Measurements from ENCODE around the gene SOCS3. TPM values are rescaled to one million over a fixed set of nuclear protein-coding genes. Genes with fewer than 3 reads are reported as not detected.
"Not testable (repeated sequence)": the region's sequence is repeated elsewhere in the genome, so short reads cannot be mapped to it uniquely, and the experiment has no call there.

Gene SOCS3
- total RNA-seq, 8 experiments from 2014 or later = 1.7 to 73.8 (median 8.3) TPM

DNA sequence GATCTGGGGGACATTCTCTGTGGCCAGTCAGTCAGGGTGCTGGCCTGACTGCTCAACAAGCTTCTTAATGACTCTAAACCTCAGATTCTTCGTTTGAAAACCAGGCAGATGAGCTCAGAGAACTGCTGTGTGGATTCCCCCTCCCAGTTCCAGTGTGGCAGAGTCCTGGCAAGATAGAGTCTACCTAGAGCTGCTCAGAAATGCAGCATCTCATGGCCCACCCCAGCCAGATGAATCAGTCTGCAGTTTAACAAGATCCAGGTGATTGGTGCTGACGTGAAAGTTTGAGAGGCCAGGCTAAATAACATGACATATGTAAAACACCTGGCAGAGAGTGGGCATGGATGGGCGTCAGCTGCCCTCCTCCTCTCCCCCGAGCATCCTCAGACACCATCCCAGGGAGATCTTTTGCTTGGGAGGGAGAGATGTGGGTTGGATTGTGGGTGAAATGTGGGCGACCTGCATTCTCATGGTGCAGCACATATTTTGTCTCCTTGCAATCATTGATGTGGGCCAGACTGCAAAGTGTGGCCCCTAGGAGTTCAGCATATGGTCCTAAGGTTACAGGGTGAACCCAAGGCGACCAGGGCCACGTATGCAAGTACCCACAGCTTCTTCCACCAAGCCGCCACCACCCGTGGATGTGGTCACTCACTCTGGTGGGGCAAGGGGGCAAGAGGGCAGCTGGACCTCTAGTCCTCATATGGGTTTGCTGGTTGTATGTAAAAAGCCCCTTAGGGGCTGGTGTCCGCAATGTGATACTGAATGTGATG, 19.5 kb downstream of the SOCS3 start:
- H3K27ac ChIP-seq = no peak overlapping the region
- WGBS, 10 experiments = 17 to 88% (median 60%) methylated on average over 1 to 9 of the region's 10 CpGs; no CpG with 5 or more reads in 3 of the 10 experiments
- no peak overlapping the region for H3K4me3 ChIP-seq
- no peak for ATAC-seq (replicated peaks in 6 of 8)
- in situ Hi-C loops (cut with MboI; ENCODE audit: low pct_unique_long_range_greater_than_20kb in 2 of 9, low sequenced_read_pairs in 9 of 9, unreplicated experiment in 9 of 9) = no loop called here
- H3K4me1 ChIP-seq (replicated peaks in 1 of 2) = peaks cover 0 to 26% of the 10 kb centered on the region in 2 donors

DNA sequence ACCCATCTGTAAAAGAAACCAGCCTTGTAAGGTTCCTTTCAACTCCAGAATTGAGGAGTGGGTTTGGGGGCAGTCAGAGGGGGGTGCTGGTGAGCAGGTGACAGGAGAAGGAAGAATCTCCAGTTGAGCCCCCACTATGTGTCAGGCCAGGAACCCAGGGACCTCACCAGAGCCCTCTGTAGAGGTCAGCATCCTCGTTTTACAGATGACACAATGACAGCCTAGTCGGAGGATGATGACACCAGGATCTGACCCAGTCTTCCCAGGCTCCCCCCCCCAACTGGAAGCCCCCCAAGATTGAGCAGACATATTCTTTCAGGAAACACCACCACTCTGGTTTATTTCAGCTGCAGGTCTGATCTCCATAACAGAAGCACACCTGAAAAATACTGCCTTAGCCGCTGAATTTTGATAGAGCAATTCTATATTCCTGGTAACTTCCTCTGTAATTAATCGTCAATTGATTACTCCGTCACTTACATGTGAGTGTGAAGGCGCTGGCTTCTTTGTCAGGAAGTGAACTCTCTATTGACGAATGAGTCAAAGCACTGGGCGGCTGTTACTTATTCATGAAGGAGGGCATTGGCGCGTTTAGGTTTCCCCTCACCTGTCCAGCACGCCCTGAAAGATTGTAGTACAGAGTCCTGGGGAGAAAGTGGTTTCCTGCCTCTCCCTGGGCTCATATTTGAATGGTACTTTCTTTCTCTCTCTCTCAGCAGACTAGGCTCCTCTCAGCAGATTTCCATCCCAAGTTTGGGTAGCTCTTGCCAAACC, 21.2 kb downstream of the SOCS3 start:
- ATAC-seq (replicated peaks in 6 of 8) = no peak
- Histone ChIP-seq H3K4me1 (replicated peaks in 1 of 2) (peaks cover 0 to 26% of the 10 kb centered on the region in 2 donors), H3K27ac (no peak overlapping the region), H3K4me3 (no peak overlapping the region)
- 24 to 86% (median 68%) methylated on average over 1 to 7 of the region's 11 CpGs; no CpG with 5 or more reads in 2 of the 10 experiments for WGBS, 10 experiments
- in situ Hi-C loops (cut with MboI; ENCODE audit: low pct_unique_long_range_greater_than_20kb in 2 of 9, low sequenced_read_pairs in 9 of 9, unreplicated experiment in 9 of 9) = no loop called here

DNA sequence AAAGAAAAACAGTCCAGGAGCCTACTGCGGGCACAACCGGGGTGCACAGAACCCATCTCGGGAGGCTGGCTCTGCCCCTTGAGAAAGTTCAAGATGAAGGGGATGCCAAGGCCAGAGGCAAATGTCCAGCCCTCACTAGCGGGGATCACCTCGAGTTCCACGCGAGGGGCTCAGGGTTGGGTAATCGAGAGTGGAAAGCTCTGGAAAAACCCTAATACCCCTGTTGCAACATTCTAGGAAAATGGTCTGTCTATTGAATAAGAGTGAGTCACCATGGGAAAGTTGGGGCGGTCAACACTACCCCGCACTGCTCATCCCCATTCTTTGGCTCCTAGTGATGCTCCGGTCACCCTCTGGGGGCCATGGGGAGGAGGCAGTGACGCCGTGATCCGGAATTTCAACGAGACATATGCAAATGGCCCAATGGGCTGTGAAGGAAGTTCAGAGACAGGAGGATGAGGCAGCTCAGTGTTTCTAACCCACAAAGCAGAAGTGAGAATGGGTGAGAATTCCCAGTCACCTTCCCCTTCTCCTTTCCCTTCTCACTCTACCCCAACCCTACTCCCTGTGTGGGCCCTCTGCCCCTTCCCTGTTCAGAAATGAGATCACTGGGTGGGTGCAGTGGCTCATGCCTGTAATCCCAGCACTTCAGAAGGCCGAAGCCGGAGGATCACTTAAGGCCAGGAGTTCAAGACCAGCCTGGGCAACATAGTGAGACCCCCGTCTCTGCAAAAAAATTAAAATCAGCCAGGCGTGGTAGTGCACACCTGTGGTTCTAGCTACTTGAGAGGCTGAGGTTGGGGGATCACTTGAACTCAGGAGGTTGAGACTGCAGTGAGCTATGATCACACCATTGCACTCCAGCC, 22.4 kb downstream of the SOCS3 start:
- in situ Hi-C loops (cut with MboI; ENCODE audit: low pct_unique_long_range_greater_than_20kb in 2 of 9, low sequenced_read_pairs in 9 of 9, unreplicated experiment in 9 of 9) = no loop called here
- H3K4me3 ChIP-seq = no peak overlapping the region
- WGBS, 10 experiments = 10 to 92% (median 75%) methylated on average over 1 to 12 of the region's 19 CpGs; no CpG with 5 or more reads in 1 of the 10 experiments
- no peak overlapping the region for H3K27ac ChIP-seq
- H3K4me1 ChIP-seq (replicated peaks in 1 of 2) = peaks cover 0 to 16% of the 10 kb centered on the region in 2 donors
- ATAC-seq (replicated peaks in 6 of 8) = peak in 2 of 8 experiments; percentile 2 to 37

DNA sequence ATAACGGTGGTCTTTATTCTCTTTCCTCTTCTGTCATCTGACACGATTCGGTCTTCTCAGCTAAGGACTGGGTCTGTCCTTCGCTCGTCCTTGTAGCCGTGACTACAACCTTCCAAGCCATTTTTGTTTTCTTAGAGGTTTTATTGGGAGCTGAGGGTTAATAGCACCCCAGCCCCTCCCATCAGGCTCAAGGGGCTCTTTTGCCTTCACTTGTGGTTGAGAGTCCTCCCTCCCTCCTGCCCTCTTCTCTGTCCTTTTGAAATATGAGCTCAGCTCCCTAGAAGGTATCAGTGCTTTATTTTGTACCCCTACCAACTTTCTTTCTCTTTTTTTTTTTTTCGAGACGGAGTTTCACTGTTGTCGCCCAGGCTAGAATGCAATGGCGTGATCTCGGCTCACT, 24.7 kb downstream of the SOCS3 start:
- in situ Hi-C loops (cut with MboI; ENCODE audit: low pct_unique_long_range_greater_than_20kb in 2 of 9, low sequenced_read_pairs in 9 of 9, unreplicated experiment in 9 of 9) = no loop called here
- Histone ChIP-seq H3K4me1 (replicated peaks in 1 of 2) (peaks cover 0 to 7% of the 10 kb centered on the region in 2 donors), H3K27ac (no peak overlapping the region), H3K4me3 (no peak overlapping the region)
- ATAC-seq (replicated peaks in 6 of 8) = no peak
- 55 to 100% (median 83%) methylated on average over 2 to 10 of the region's 11 CpGs for WGBS, 10 experiments

DNA sequence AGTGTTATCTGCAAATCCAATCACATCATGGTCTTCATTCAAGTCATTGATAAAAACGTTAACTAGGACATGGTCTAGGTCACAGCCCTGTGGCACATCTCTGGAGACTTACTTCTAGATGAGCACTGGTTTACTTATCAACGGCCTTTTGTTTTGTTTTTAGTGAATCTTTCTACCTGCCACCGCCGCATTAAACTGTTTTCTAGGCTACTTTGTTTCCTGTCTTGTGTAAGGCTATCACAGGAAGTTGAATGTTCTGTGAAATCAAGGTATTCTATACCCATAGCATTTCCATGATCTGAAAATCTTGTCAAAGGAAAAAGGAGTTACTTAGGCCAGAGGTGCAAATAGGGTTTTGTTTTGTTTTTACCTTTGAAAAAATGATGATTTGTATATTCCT, 26.9 kb downstream of the SOCS3 start:
- no peak for ATAC-seq (replicated peaks in 6 of 8)

DNA sequence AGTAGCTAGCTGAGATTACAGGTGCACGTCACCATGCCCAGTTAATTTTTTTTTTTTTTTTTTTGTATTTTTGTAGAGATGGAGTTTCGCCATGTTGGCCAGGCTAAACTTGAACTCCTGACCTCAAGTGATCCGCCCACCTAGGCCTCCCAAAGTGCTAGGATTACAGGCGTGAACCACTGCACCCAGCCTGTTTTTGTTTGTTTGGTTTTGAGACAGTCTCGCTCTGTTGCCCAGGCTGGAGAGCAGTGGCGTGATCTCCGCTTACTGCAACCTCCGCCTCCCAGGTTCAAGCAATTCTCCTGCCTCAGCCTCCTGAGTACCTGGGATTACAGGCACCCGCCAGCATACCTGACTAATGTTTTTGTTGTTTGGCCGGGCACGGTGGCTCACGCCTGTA, 28.5 kb downstream of the SOCS3 start:
- H3K4me1 ChIP-seq (replicated peaks in 1 of 2); H3K4me3 ChIP-seq; H3K27ac ChIP-seq; ATAC-seq (replicated peaks in 6 of 8); in situ Hi-C loops (cut with MboI; ENCODE audit: low pct_unique_long_range_greater_than_20kb in 2 of 9, low sequenced_read_pairs in 9 of 9, unreplicated experiment in 9 of 9): not testable (repeated sequence)
- 25 to 91% (median 78%) methylated on average over 1 to 10 of the region's 12 CpGs for WGBS, 10 experiments

More for the DNA sequence above, 26.9 kb downstream of the SOCS3 start:
- Histone ChIP-seq H3K4me3 (no peak overlapping the region), H3K4me1 (replicated peaks in 1 of 2) (no peaks in the 10 kb centered on the region), H3K27ac (no peak overlapping the region)
- in situ Hi-C loops (cut with MboI; ENCODE audit: low pct_unique_long_range_greater_than_20kb in 2 of 9, low sequenced_read_pairs in 9 of 9, unreplicated experiment in 9 of 9) = no loop called here
- 17 to 100% (median 86%) methylated on average over 1 to 4 of the region's 4 CpGs; no CpG with 5 or more reads in 1 of the 10 experiments for WGBS, 10 experiments

DNA sequence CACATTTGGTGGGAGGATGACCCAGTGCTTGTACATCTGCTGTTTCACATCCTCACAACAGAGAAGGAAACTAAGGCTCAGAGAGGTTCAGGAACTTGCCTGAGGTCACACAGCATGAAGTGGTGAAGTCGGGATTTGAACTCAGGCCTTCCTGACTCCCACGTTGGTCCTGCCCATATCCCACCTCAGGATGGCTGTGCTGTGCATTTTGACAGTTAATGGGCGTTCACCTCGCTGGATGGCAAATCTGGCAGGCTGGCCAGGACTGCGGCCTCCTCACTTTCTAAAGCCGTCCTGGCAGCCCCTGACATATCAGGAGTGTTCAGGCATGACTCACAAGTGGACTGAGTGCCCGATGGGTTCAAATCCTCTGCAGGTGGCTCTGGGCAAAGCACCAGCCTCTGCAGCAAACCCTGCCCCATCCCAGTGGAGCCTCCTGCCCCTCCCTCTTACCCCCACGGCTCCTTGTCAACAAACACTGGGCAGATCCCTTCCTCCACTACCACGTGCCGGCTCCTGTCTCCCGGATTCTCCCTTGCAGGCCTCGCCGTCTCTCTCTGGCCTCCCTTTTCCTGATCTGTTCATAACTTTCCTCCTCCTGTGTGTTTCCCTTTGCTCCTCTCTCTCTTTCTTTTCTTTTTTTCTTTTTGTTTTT, 29.2 kb downstream of the SOCS3 start:
- Histone ChIP-seq H3K4me3 (no peak overlapping the region), H3K27ac (no peak overlapping the region), H3K4me1 (replicated peaks in 1 of 2) (peaks cover 0 to 3% of the 10 kb centered on the region in 2 donors)
- WGBS, 10 experiments = 31 to 100% (median 78%) methylated on average over 3 to 6 of the region's 13 CpGs; no CpG with 5 or more reads in 2 of the 10 experiments
- ATAC-seq (replicated peaks in 6 of 8) = peak in 4 of 8 experiments; percentile 14 to 34 (median 24)
- in situ Hi-C loops (cut with MboI; ENCODE audit: low pct_unique_long_range_greater_than_20kb in 2 of 9, low sequenced_read_pairs in 9 of 9, unreplicated experiment in 9 of 9) = no loop called here

DNA sequence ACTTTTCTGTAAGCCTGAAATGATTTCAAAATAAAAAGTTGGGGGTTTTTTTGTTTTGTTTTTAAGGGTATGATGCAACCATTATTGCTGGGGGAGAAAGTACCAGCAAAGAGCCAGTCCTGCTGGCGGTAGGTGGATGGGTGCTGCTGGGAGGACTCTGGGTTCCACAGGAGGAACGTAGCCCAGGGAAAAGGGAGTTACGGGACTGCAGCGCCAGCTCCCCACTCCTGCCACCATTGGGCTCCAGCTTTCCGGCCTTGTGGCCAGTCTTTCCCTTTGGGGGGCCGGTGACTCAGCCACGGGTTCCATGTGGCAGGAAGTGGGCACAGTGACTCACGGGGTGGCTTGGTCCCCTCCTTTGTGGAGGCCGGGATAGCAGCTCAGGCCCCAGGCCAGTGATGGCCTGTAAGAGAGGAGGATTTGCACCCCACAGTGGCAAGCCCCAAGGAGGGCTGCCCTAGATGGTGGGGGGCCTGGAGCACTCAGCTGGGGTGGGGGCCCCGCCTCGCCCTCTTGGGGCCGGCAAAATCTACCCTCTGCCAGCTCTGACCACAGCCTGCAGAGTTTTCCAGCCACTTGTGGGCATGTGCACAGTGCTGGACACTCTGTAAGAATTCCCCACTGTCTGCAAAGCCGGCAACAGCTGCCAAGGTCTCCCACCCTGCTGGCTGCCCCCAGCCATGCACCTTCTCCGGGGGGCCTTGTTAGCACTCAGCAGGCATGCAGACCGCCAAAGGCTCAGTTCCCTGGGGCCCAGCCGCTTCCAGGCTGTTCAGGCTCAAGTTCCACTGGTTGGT, 30.4 kb downstream of the SOCS3 start:
- H3K27ac ChIP-seq = no peak overlapping the region
- in situ Hi-C loops (cut with MboI; ENCODE audit: low pct_unique_long_range_greater_than_20kb in 2 of 9, low sequenced_read_pairs in 9 of 9, unreplicated experiment in 9 of 9) = no loop called here
- no peak overlapping the region for H3K4me3 ChIP-seq
- ATAC-seq (replicated peaks in 6 of 8) = peak in 1 of 8 experiments; percentile 12
- peaks cover 8 to 13% of the 10 kb centered on the region in 2 donors for H3K4me1 ChIP-seq (replicated peaks in 1 of 2)
- 65 to 100% (median 90%) methylated on average over 1 to 7 of the region's 16 CpGs; no CpG with 5 or more reads in 3 of the 10 experiments for WGBS, 10 experiments

DNA sequence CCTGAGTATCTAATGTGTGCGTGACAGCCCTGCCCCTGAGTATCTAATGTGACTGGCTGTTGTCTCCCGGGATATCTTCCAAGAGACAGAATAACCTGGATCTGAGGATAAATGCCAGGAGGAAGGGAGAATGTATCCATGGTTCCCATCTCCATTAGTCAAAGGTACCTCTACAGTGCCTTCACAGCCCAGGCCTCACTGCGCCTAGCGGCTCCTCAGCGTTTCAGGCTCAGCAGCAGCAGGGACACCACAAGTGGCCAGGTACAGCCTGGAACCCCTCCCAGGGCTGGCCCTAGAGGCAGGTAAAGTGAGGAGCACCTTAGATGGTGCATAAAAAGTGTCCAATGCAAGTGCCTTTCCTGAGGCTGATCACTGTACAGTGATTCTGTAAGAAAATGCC, 32.0 kb downstream of the SOCS3 start:
- 71 to 100% (median 90%) methylated on average over 1 of the region's 5 CpGs; no CpG with 5 or more reads in 6 of the 10 experiments for WGBS, 10 experiments
- in situ Hi-C loops (cut with MboI; ENCODE audit: low pct_unique_long_range_greater_than_20kb in 2 of 9, low sequenced_read_pairs in 9 of 9, unreplicated experiment in 9 of 9) = no loop called here
- Histone ChIP-seq H3K4me3 (no peak overlapping the region), H3K27ac (no peak overlapping the region), H3K4me1 (replicated peaks in 1 of 2) (peaks cover 11 to 25% of the 10 kb centered on the region in 2 donors)
- ATAC-seq (replicated peaks in 6 of 8) = peak in 1 of 8 experiments; percentile 13

DNA sequence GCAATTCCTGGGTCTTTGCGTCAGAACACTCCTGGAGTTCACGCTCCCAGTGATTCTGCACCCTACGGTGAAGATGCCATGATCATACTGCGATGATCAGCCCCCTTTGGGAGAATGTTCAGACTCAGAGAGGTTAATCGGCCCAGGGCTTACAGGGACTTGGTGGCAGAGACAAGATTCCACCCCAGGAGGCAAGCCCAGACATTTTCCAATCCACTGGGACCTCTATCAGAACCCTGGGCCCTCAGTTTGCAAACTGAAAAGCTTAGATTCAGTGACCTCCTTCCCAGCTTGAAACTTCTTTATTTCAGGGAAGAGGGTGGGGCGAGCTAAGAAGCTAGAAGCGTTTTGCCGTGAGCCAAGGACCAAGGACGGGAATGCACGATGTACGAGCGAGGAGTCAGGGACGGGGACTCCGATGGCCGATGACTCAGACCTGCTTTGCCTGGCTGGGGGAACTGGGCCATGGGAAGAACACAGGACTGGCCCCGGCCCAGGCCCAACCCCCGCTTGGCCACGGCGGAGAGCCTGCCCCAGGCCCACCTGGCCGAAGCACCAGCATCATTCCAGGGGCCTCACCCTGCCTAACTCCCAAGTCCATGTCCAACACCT, 34.7 kb downstream of the SOCS3 start:
- peak overlapping the region in 1 of 2 donors; percentile 30 for H3K27ac ChIP-seq
- in situ Hi-C loops (cut with MboI; ENCODE audit: low pct_unique_long_range_greater_than_20kb in 2 of 9, low sequenced_read_pairs in 9 of 9, unreplicated experiment in 9 of 9) = no loop called here
- H3K4me3 ChIP-seq = no peak overlapping the region

DNA sequence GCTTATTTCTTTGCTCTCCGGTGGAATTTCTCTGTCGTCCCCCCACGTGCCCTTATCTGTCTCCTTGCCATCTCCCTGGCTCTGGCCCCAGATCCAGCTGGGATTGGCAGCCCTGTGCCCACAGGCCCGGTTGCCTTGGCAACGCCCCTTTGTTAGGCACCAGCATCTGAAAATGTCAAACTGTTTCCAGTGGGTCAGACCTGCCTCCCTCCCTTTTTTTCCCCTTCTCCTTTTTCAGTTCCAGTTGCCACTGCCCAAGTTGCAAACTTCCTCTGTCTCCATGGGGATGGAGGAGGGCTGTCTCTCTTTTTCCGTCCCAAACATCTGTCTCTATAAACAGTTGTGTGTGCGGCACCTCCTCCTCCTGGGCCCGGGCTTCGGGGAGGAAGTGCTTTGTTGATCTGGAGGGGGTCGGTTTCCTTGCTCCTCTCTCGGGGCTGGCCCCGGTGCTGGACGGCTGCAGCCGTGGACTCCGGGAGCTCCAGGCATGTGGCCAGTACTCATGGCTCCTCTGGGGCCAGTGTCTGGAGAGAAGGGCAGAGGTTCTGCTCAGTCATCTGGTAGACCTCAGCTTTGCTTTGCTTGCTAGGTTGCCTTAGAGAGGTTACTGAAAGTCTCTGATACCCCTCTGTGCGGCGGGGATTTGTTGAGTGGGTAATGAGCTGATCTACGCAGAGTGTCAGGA, 35.3 kb downstream of the SOCS3 start:
- H3K4me3 ChIP-seq = no peak overlapping the region
- H3K27ac ChIP-seq = peak overlapping the region in 1 of 2 donors; percentile 30
- in situ Hi-C loops (cut with MboI; ENCODE audit: low pct_unique_long_range_greater_than_20kb in 2 of 9, low sequenced_read_pairs in 9 of 9, unreplicated experiment in 9 of 9) = no loop called here
- peak; percentile 46 to 83 (median 80) for ATAC-seq (replicated peaks in 6 of 8)
- peaks cover 11 to 29% of the 10 kb centered on the region in 2 donors for H3K4me1 ChIP-seq (replicated peaks in 1 of 2)
- 0 to 40% (median 19%) methylated on average over 1 to 9 of the region's 18 CpGs; no CpG with 5 or more reads in 2 of the 10 experiments for WGBS, 10 experiments

More for the DNA sequence above, 34.7 kb downstream of the SOCS3 start:
- H3K4me1 ChIP-seq (replicated peaks in 1 of 2) = peaks cover 11 to 29% of the 10 kb centered on the region in 2 donors
- peak in 6 of 8 experiments; percentile 3 to 76 (median 37) for ATAC-seq (replicated peaks in 6 of 8)
- 0 to 92% (median 70%) methylated on average over 1 to 8 of the region's 20 CpGs; no CpG with 5 or more reads in 3 of the 10 experiments for WGBS, 10 experiments

Data from motor neuron (in vitro differentiated cells).